Liver (tissue), 9 donors: ENCODE results near the gene CNDP2. TPM values are rescaled to one million over a fixed set of nuclear protein-coding genes. Genes with fewer than 3 reads are reported as not detected.

Source experiments
- DNase-seq: peaks from one replicate; pipeline ENCODE4 v3.0.0-alpha.2; 2017; ENCODE audit warnings: low spot score
- H3K27ac ChIP-seq, 2 donors: one replicate each; pipeline ENCODE4 v1.7.0; 2013; ENCODE audit warnings: inconsistent platforms in 2 of 2, low read length in 2 of 2, control low read depth in 1 of 2, low read depth in 1 of 2, mild to moderate bottlenecking in 1 of 2
- H3K27me3 ChIP-seq, 4 donors: one replicate each; pipeline versions ENCODE4 v1.6.1 to v1.7.0; 2013; ENCODE audit warnings: low read length in 3 of 4, inconsistent platforms in 1 of 4, mild to moderate bottlenecking in 1 of 4, moderate library complexity in 1 of 4; ENCODE audit not compliant: control insufficient read depth in 4 of 4, insufficient read depth in 4 of 4
- H3K36me3 ChIP-seq, 4 donors: one replicate each; pipeline versions ENCODE4 v1.6.1 to v1.7.0; 2013; ENCODE audit warnings: low read length in 3 of 4, mild to moderate bottlenecking in 3 of 4, low read depth in 1 of 4, moderate library complexity in 1 of 4; ENCODE audit not compliant: control insufficient read depth in 4 of 4, insufficient read depth in 3 of 4
- H3K4me1 ChIP-seq, 4 donors: one replicate each; pipeline versions ENCODE4 v1.6.1 to v1.7.0; 2013; ENCODE audit warnings: low read length in 3 of 4, mild to moderate bottlenecking in 3 of 4, moderate library complexity in 1 of 4; ENCODE audit not compliant: control insufficient read depth in 4 of 4, insufficient read depth in 4 of 4
- H3K4me3 ChIP-seq, 3 donors: one replicate each; pipeline versions ENCODE4 v1.6.1 to v1.7.0; 2013; ENCODE audit warnings: low read length in 3 of 3, control low read depth in 1 of 3, low read depth in 1 of 3, mild to moderate bottlenecking in 1 of 3
- H3K9ac ChIP-seq, 2 donors: one replicate each; pipeline ENCODE4 v1.7.0; 2013; ENCODE audit warnings: low read length in 2 of 2, mild to moderate bottlenecking in 2 of 2, moderate library complexity in 2 of 2, control low read depth in 1 of 2, low read depth in 1 of 2
- H3K9me3 ChIP-seq, 4 donors: one replicate each; pipeline versions ENCODE4 v1.6.1 to v1.7.0; 2013; ENCODE audit warnings: low read length in 3 of 4; ENCODE audit not compliant: control insufficient read depth in 4 of 4
- ATF3 ChIP-seq: IDR thresholded peaks from 2 replicates; pipeline ENCODE4 v1.6.1; 2016; ENCODE audit warnings: antibody characterized with exemption
- CTCF ChIP-seq: fragments of 150-350 bp; IDR thresholded peaks from 2 replicates; pipeline ENCODE4 v1.5.1; 2017; ENCODE audit warnings: improper control_type of control experiment, low read depth, low read length; ENCODE audit not compliant: missing input control
- FOXA1 ChIP-seq: IDR thresholded peaks from 2 replicates; pipeline ENCODE4 v1.6.1; 2016; ENCODE audit warnings: antibody characterized with exemption
- GABPA ChIP-seq, 2 donors: IDR thresholded peaks in 1 of 2; conservative IDR thresholded peaks in 1 of 2; 2 replicates each; pipeline ENCODE4 v1.6.1; 2016; ENCODE audit warnings: antibody characterized with exemption in 2 of 2, mild to moderate bottlenecking in 1 of 2, moderate library complexity in 1 of 2
- HNF4A ChIP-seq, 2 donors: conservative IDR thresholded peaks; 2 replicates each; pipeline ENCODE4 v1.6.1; 2016; ENCODE audit warnings: antibody characterized with exemption in 2 of 2, mild to moderate bottlenecking in 2 of 2
- HNF4G ChIP-seq: IDR thresholded peaks from 2 replicates; pipeline ENCODE4 v1.6.1; 2016; ENCODE audit warnings: antibody characterized with exemption
- MAX ChIP-seq: IDR thresholded peaks from 2 replicates; pipeline ENCODE4 v1.6.1; 2016; ENCODE audit warnings: antibody characterized with exemption
- NR2F2 ChIP-seq: IDR thresholded peaks from 2 replicates; pipeline ENCODE4 v1.6.1; 2016; ENCODE audit warnings: antibody characterized with exemption
- RXRA ChIP-seq, 2 donors: IDR thresholded peaks; 2 replicates each; pipeline ENCODE4 v1.6.1; 2017 to 2018; ENCODE audit warnings: antibody characterized with exemption in 2 of 2, mild to moderate bottlenecking in 1 of 2
- SP1 ChIP-seq: IDR thresholded peaks from 2 replicates; pipeline ENCODE4 v1.6.1; 2018; ENCODE audit warnings: antibody characterized with exemption, mild to moderate bottlenecking
- YY1 ChIP-seq: IDR thresholded peaks from 2 replicates; pipeline ENCODE4 v1.6.1; 2016; ENCODE audit warnings: antibody characterized with exemption, mild to moderate bottlenecking
- ZBTB33 ChIP-seq: IDR thresholded peaks from 2 replicates; pipeline ENCODE4 v1.6.1; 2016; ENCODE audit warnings: antibody characterized with exemption
- WGBS: extraction: QIAGEN DNeasy Blood & Tissue Kit; methylation state at CpG from one replicate; pipeline ENCODE4 v1.1.7; 2013; 5-methylcytosine and 5-hydroxymethylcytosine counted together
- polyA plus RNA-seq, 2 donors: library from polyadenylated mRNA; stranded (reverse) in 1 of 2; unstranded in 1 of 2; fragments of 200-250 nt in 1 of 2; fragments of >200 nt in 1 of 2; fragmentation: Nextera tagmentation in 1 of 2; extraction: Ambion mirVana in 1 of 2; gene quantifications; one replicate each; pipeline versions ENCODE4 v1.2.1 to v1.2.3, GENCODE V29; 2013 to 2015
- total RNA-seq, 2 donors: library from RNA; depleted of rRNA; stranded (reverse); fragments of >200 nt; gene quantifications; one replicate each; pipeline ENCODE4 v1.2.3, GENCODE V29; 2014
- donor health status: healthy.
- donor health status: healthy.
- donor health status: healthy.
- donor health status: healthy.
- donor health status: healthy.

Gene CNDP2
- total and polyA plus RNA-seq, 4 donors = 65.5 to 167 (median 141) TPM

- 77% methylated on average over 35 of the region's 35 CpGs for WGBS
- peak; percentile 57 for TF ChIP-seq SP1
- TF ChIP-seq GABPA (IDR thresholded peaks at IDR 0.05 in 1 of 2, conservative IDR thresholded peaks at IDR 0.05 in 1 of 2) = no peak
- TF ChIP-seq HNF4G = peak; percentile 72
- peak; percentile 84 to 88 for TF ChIP-seq HNF4A (conservative IDR thresholded peaks at IDR 0.05)
- TF ChIP-seq NR2F2 = peak; percentile 76
- TF ChIP-seq MAX = no peak
- TF ChIP-seq ATF3 = no peak
- TF ChIP-seq ZBTB33 = no peak
- TF ChIP-seq CTCF = no peak
- peak; percentile 67 to 75 for TF ChIP-seq RXRA (IDR thresholded peaks at IDR 0.05)
- no peak for TF ChIP-seq FOXA1
- H3K4me1 ChIP-seq = peaks cover 9 to 55% (median 40%) of the 10 kb centered on the region in 4 donors
- DNase-seq = no peak
- H3K9me3 ChIP-seq = no peaks in the 10 kb centered on the region
- peaks cover 15 to 67% (median 45%) of the 10 kb centered on the region in 4 donors for H3K36me3 ChIP-seq
- no peak overlapping the region for H3K9ac ChIP-seq
- H3K27me3 ChIP-seq = no peaks in the 10 kb centered on the region
- H3K4me3 ChIP-seq = no peak overlapping the region
- peak overlapping the region; percentile 21 to 37 for H3K27ac ChIP-seq
These were observed 20.4 kb downstream of the CNDP2 start for GRCh38 chr18:74516271-74517235.

- TF ChIP-seq YY1 = no peak
- peak; percentile 28 to 41 for TF ChIP-seq RXRA (IDR thresholded peaks at IDR 0.05)
- TF ChIP-seq HNF4A (conservative IDR thresholded peaks at IDR 0.05) = peak; percentile 44 to 58
- TF ChIP-seq MAX = peak; percentile 71
- Histone ChIP-seq H3K9me3 (no peaks in the 10 kb centered on the region), H3K27ac (peak overlapping the region in 1 of 2 donors; percentile 11), H3K9ac (no peak overlapping the region), H3K36me3 (peaks cover 15 to 63% (median 41%) of the 10 kb centered on the region in 4 donors), H3K27me3 (no peaks in the 10 kb centered on the region), H3K4me1 (peaks cover 9 to 51% (median 39%) of the 10 kb centered on the region in 4 donors), H3K4me3 (no peak overlapping the region)
- WGBS = 66% methylated on average over 15 of the region's 15 CpGs
- no peak for DNase-seq
These were observed 21.1 kb downstream of the CNDP2 start for GRCh38 chr18:74517236-74517630.
